ENCODE data around the gene PRR15L. TPM values are rescaled to one million over a fixed set of nuclear protein-coding genes. Genes with fewer than 3 reads are reported as not detected.

The PRR15L gene
- total and polyA plus RNA-seq, 2 experiments from 2014 or later = not detected

DNA sequence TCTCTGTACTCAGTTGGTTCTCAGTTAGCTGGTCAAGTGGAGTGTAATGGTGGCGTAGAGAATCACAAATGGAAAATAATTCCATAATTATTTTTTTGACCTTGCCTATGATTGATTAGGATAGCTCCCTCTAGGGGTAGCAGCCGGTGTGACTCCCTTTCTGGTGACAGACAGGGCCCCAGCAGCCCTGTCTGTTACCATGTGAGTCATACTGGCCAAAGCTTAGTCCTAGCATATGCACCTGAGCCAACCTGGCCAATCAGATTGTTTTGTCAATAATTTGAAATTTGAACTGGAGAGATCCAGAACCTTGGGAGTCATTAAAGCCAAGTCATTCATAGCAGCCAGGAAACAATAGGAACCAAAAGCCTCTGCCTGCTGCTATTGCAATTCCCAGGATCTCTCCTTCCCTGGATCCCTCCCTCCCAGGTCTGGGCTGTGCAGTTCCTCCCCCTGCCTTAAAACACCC lies 10.7 kb downstream of the PRR15L start:
- no peak overlapping the region for H3K4me3 ChIP-seq
- H3K9ac ChIP-seq = no peak overlapping the region
- no peaks in the 10 kb centered on the region for H3K9me3 ChIP-seq (ENCODE audit: low read depth)
- peak; percentile 84 for DNase-seq
- no peak overlapping the region for H2AFZ ChIP-seq
- no peaks in the 10 kb centered on the region for H4K20me1 ChIP-seq (ENCODE audit: insufficient read depth)
- 13 to 30% methylated on average over 2 of the region's 2 CpGs for WGBS, 2 experiments (ENCODE audit: low coverage in 1 of 2, low lambda C conversion rate in 2 of 2, missing lambda C conversion rate in 2 of 2)
- no peak overlapping the region for H3K27ac ChIP-seq
- H3K4me1 ChIP-seq (ENCODE audit: insufficient read depth) = peaks cover 5% of the 10 kb centered on the region; the same call in 1 of the 2 replicates
- H3K27me3 ChIP-seq (replicated peaks; ENCODE audit: insufficient read depth) = no peaks in the 10 kb centered on the region
- H3F3A ChIP-seq (ENCODE audit: insufficient read depth) = no peaks in the 10 kb centered on the region
- H3K36me3 ChIP-seq (ENCODE audit: low read depth) = no peaks in the 10 kb centered on the region
- H3K9me2 ChIP-seq (ENCODE audit: insufficient read depth) = no peaks in the 10 kb centered on the region
- H3K79me2 ChIP-seq (ENCODE audit: insufficient read depth) = peaks cover 11% of the 10 kb centered on the region
- TF ChIP-seq EZH2 (IDR thresholded peaks at IDR 0.05; ENCODE audit: insufficient read depth, poor library complexity, severe bottlenecking) = no peak
- TF ChIP-seq EZH2phosphoT487 (IDR thresholded peaks at IDR 0.05; ENCODE audit: insufficient read depth, low read depth) = no peak
- in situ Hi-C loops (cut with MboI) = no loop called here
- no peak overlapping the region for H3K4me2 ChIP-seq (ENCODE audit: unreplicated experiment)

DNA sequence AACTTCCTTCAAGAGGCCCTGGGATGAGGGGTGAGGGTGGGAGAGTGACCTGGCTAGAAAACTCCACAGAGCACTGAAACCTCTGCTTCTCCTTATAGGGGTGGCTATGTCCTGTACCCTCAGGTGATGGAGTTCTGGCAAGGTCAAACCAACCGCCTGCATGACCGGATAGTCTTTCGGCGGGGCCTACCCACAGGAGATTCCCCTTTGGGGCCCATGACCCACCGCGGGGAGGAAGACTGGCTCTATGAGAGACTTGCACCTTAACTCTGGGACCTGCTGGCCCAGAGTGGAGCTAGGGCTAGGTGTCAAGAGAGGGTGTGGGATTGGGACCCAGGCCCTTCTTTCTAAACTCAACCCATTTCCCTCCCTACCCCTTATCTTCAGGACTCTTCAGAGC lies 11.2 kb downstream of the PRR15L start:
- H3K27ac ChIP-seq = no peak overlapping the region
- H3K9me3 ChIP-seq (ENCODE audit: low read depth) = no peaks in the 10 kb centered on the region
- H3F3A ChIP-seq (ENCODE audit: insufficient read depth) = no peaks in the 10 kb centered on the region
- H3K4me1 ChIP-seq (ENCODE audit: insufficient read depth) = peaks cover 5% of the 10 kb centered on the region; the same call in 1 of the 2 replicates
- WGBS, 2 experiments (ENCODE audit: low coverage in 1 of 2, low lambda C conversion rate in 2 of 2, missing lambda C conversion rate in 2 of 2) = 80 to 88% methylated on average over 6 of the region's 6 CpGs
- peaks cover 15% of the 10 kb centered on the region for H3K79me2 ChIP-seq (ENCODE audit: insufficient read depth)
- H3K36me3 ChIP-seq (ENCODE audit: low read depth) = no peaks in the 10 kb centered on the region
- DNase-seq = no peak
- TF ChIP-seq EZH2phosphoT487 (IDR thresholded peaks at IDR 0.05; ENCODE audit: insufficient read depth, low read depth) = no peak
- TF ChIP-seq EZH2 (IDR thresholded peaks at IDR 0.05; ENCODE audit: insufficient read depth, poor library complexity, severe bottlenecking) = no peak
- no peak overlapping the region for H3K9ac ChIP-seq
- H3K27me3 ChIP-seq (replicated peaks; ENCODE audit: insufficient read depth) = no peaks in the 10 kb centered on the region
- no peak overlapping the region for H3K4me2 ChIP-seq (ENCODE audit: unreplicated experiment)
- no peak overlapping the region for H3K4me3 ChIP-seq
- no peak overlapping the region for H2AFZ ChIP-seq
- in situ Hi-C loops (cut with MboI) = no loop called here
- H4K20me1 ChIP-seq (ENCODE audit: insufficient read depth) = no peaks in the 10 kb centered on the region
- no peaks in the 10 kb centered on the region for H3K9me2 ChIP-seq (ENCODE audit: insufficient read depth)

DNA sequence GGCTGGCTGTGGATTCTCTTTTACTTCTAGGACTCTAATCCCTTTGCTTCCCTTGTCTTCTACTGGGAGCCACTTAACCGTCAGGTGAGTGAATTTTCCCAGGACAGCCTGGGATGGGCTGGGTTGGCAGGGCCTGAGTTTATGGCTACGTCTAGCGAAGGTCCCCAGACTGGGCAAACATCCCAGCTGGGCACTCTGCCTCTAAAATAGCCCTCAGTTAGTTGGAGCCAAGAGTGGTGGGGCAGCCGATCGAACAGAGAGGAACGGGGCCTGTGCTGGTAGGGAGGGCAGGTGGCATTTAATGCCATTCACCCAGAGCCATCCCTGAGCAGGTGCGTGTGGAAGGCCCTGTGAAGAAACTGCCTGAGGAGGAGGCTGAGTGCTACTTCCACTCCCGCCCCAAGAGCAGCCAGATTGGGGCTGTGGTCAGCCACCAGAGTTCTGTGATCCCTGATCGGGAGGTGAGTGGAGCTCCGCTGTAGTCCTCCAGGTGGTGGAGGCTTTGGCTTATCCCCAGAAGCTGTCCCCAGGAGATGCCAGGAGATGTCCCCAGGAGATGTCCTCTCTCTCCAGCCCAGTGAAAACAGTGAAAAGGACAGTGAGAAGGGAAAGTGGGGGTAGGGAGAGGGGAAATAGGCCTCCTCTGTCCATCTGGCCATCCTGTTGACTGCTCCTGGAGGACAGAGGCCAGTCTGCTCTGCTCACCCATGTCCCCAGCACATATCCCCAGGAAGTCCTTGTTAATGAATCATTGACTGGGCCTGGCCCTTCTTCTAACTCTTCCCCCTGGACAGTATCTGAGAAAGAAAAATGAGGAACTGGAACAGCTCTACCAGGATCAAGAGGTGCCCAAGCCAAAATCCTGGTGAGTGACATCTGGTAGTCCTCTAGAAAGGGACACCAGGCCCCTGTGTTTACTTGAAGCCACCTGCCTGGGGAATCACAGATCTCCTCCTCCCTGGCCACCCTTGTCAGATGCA lies 11.9 kb downstream of the PRR15L start:
- DNase-seq = no peak
- no peak for TF ChIP-seq EZH2 (IDR thresholded peaks at IDR 0.05; ENCODE audit: insufficient read depth, poor library complexity, severe bottlenecking)
- no peak for TF ChIP-seq EZH2phosphoT487 (IDR thresholded peaks at IDR 0.05; ENCODE audit: insufficient read depth, low read depth)
- in situ Hi-C loops (cut with MboI) = no loop called here
- Histone ChIP-seq H3K27ac (no peak overlapping the region), H3K9ac (no peak overlapping the region), H3K4me1 (ENCODE audit: insufficient read depth) (peaks cover 7% of the 10 kb centered on the region; the same call in 1 of the 2 replicates), H4K20me1 (ENCODE audit: insufficient read depth) (no peaks in the 10 kb centered on the region), H3K79me2 (ENCODE audit: insufficient read depth) (peaks cover 15% of the 10 kb centered on the region), H3K4me2 (ENCODE audit: unreplicated experiment) (no peak overlapping the region), H3K27me3 (replicated peaks; ENCODE audit: insufficient read depth) (no peaks in the 10 kb centered on the region), H3K9me3 (ENCODE audit: low read depth) (no peaks in the 10 kb centered on the region), H3K4me3 (no peak overlapping the region), H2AFZ (no peak overlapping the region), H3K9me2 (ENCODE audit: insufficient read depth) (no peaks in the 10 kb centered on the region), H3K36me3 (ENCODE audit: low read depth) (no peaks in the 10 kb centered on the region), H3F3A (ENCODE audit: insufficient read depth) (no peaks in the 10 kb centered on the region)
- WGBS, 2 experiments (ENCODE audit: low coverage in 1 of 2, low lambda C conversion rate in 2 of 2, missing lambda C conversion rate in 2 of 2) = 92 to 93% methylated on average over 10 of the region's 10 CpGs

DNA sequence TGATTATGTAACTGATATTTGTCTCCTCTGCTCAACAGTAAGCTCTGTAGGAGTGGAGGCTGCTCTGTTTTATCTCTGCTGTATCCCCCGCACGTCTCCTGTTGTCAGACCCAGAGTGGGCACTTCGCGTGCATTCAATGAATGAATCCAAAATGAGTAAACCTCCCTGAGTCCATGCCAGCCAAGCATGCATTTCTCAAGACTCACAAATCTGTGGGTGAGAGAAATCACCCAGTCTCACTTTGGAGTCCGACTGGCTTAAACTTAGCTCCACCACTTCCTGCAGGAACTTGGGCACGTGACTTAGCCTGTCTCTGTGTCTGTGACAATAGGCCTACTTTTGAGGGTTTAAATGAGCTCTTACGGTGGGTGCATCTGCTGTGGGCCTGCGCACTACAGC lies 12.6 kb downstream of the PRR15L start:
- in situ Hi-C loops (cut with MboI) = no loop called here
- H4K20me1 ChIP-seq (ENCODE audit: insufficient read depth) = no peaks in the 10 kb centered on the region
- no peak overlapping the region for H3K9ac ChIP-seq
- no peaks in the 10 kb centered on the region for H3K27me3 ChIP-seq (replicated peaks; ENCODE audit: insufficient read depth)
- no peak overlapping the region for H2AFZ ChIP-seq
- peak; percentile 44 for DNase-seq
- H3K36me3 ChIP-seq (ENCODE audit: low read depth) = no peaks in the 10 kb centered on the region
- no peak overlapping the region for H3K27ac ChIP-seq
- H3K9me3 ChIP-seq (ENCODE audit: low read depth) = no peaks in the 10 kb centered on the region
- no peaks in the 10 kb centered on the region for H3F3A ChIP-seq (ENCODE audit: insufficient read depth)
- peaks cover 8% of the 10 kb centered on the region; the same call in 1 of the 2 replicates for H3K4me1 ChIP-seq (ENCODE audit: insufficient read depth)
- 89 to 95% methylated on average over 8 of the region's 8 CpGs for WGBS, 2 experiments (ENCODE audit: low coverage in 1 of 2, low lambda C conversion rate in 2 of 2, missing lambda C conversion rate in 2 of 2)
- H3K9me2 ChIP-seq (ENCODE audit: insufficient read depth) = no peaks in the 10 kb centered on the region
- H3K79me2 ChIP-seq (ENCODE audit: insufficient read depth) = peaks cover 15% of the 10 kb centered on the region
- TF ChIP-seq EZH2phosphoT487 (IDR thresholded peaks at IDR 0.05; ENCODE audit: insufficient read depth, low read depth) (no peak), EZH2 (IDR thresholded peaks at IDR 0.05; ENCODE audit: insufficient read depth, poor library complexity, severe bottlenecking) (no peak)
- H3K4me2 ChIP-seq (ENCODE audit: unreplicated experiment) = no peak overlapping the region
- no peak overlapping the region for H3K4me3 ChIP-seq

All from GM23248 (cell line).